Measurements from ENCODE around the gene TCF7.

DNA sequence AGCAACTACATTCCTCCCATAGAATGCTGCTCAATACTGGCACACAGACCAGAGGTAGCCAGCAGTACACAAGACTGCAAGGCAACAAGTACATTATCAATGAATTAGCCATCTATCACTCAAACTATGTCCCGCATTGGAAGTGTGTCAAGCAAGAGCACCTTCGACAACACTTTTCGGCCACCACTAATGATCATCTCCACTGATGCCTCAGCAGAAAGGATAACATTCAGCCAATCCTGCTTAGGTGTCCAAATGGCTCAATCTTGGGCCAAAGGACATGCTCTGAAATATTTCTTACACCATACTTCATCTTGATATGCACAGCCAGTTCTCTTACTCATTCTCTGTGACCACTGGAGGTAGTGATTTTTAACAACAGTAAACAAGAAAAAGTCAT, 37.2 kb downstream of the TCF7 start:
- TF ChIP-seq, protein P1, sequence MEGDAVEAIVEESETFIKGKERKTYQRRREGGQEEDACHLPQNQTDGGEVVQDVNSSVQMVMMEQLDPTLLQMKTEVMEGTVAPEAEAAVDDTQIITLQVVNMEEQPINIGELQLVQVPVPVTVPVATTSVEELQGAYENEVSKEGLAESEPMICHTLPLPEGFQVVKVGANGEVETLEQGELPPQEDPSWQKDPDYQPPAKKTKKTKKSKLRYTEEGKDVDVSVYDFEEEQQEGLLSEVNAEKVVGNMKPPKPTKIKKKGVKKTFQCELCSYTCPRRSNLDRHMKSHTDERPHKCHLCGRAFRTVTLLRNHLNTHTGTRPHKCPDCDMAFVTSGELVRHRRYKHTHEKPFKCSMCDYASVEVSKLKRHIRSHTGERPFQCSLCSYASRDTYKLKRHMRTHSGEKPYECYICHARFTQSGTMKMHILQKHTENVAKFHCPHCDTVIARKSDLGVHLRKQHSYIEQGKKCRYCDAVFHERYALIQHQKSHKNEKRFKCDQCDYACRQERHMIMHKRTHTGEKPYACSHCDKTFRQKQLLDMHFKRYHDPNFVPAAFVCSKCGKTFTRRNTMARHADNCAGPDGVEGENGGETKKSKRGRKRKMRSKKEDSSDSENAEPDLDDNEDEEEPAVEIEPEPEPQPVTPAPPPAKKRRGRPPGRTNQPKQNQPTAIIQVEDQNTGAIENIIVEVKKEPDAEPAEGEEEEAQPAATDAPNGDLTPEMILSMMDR (IDR thresholded peaks at IDR 0.05) = no peak
- TF ChIP-seq POLR2A (IDR thresholded peaks at IDR 0.05) = no peak

Data from uterus (tissue), 2 donors.